Hepatocyte (in vitro differentiated cells): ENCODE results near the gene ATP6V0D1.
A peak's percentile ranks its signal among the peaks of the same experiment; 100 is the strongest.

Source experiments
- EZH2phosphoT487 ChIP-seq: fragments of 200-600 bp; sonication (generic); IDR thresholded peaks from one replicate; pipeline ENCODE4 v1.6.1; 2018; ENCODE audit warnings: antibody characterized with exemption, mild to moderate bottlenecking, low read depth, moderate library complexity; ENCODE audit not compliant: unreplicated experiment, severe bottlenecking
- TF ChIP-seq, protein P1 (sequence below): fragments of 200-600 bp; sonication (generic); IDR thresholded peaks from 2 replicates; pipeline ENCODE4 v1.5.1; 2016; ENCODE audit warnings: antibody characterized with exemption, mild to moderate bottlenecking; ENCODE audit not compliant: poor library complexity

DNA sequence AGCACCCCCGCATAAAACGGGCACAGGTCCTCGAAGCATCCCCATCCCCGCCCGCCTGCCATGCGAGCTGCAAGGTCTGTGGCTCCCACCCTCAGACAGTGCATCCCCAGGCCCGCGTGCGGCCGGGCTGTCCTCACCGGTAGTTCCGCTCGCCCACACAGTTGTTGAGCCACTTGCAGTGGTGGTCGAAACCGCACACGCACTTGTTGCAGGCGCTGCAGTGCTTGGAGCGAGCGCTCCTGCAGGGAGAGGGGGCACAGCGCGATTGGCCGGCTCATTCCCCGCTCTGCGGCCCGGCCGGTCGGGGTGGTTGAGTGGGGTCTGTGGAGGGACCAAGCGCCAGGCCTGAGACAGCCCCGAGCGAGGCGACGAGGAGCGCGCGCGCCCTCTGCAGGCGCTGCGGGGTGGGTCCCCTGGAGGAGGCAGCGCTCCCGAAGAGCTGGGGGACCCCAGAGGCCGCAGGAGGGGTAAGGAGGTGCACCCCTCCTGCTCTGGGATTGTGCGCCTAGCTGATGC lies 81.7 kb downstream of the ATP6V0D1 start:
- TF ChIP-seq, protein P1, sequence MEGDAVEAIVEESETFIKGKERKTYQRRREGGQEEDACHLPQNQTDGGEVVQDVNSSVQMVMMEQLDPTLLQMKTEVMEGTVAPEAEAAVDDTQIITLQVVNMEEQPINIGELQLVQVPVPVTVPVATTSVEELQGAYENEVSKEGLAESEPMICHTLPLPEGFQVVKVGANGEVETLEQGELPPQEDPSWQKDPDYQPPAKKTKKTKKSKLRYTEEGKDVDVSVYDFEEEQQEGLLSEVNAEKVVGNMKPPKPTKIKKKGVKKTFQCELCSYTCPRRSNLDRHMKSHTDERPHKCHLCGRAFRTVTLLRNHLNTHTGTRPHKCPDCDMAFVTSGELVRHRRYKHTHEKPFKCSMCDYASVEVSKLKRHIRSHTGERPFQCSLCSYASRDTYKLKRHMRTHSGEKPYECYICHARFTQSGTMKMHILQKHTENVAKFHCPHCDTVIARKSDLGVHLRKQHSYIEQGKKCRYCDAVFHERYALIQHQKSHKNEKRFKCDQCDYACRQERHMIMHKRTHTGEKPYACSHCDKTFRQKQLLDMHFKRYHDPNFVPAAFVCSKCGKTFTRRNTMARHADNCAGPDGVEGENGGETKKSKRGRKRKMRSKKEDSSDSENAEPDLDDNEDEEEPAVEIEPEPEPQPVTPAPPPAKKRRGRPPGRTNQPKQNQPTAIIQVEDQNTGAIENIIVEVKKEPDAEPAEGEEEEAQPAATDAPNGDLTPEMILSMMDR: peak; percentile 71
- TF ChIP-seq EZH2phosphoT487: no peak
